ENCODE results near the gene NUDT7.

The NUDT7 gene

GRCh38 chr16:77680496-77680895 lies 41.8 kb upstream of the NUDT7 start:
- H3K4me3 ChIP-seq (ENCODE audit: low read depth, low read length): no peak overlapping the region
- no peak for TF ChIP-seq CTCF (IDR thresholded peaks at IDR 0.05; ENCODE audit: low read depth, low read length)
- in situ Hi-C loops (cut with HindIII; ENCODE audit: low sequenced_read_pairs): no loop called here
- no peak for DNase-seq (ENCODE audit: low read depth, low spot score)

- TF ChIP-seq CTCF (IDR thresholded peaks at IDR 0.05; ENCODE audit: low read depth, low read length): no peak
- H3K4me3 ChIP-seq (ENCODE audit: low read depth, low read length): no peak overlapping the region
- in situ Hi-C loops (cut with HindIII; ENCODE audit: low sequenced_read_pairs): no loop called here
- DNase-seq (ENCODE audit: low read depth, low spot score): no peak
Measured at GRCh38 chr16:77682586-77682985, 39.7 kb upstream of the NUDT7 start.

- no peak for TF ChIP-seq CTCF (IDR thresholded peaks at IDR 0.05; ENCODE audit: low read depth, low read length)
- no peak overlapping the region for H3K4me3 ChIP-seq (ENCODE audit: low read depth, low read length)
- no peak for DNase-seq (ENCODE audit: low read depth, low spot score)
- in situ Hi-C loops (cut with HindIII; ENCODE audit: low sequenced_read_pairs): no loop called here
Measured at GRCh38 chr16:77683397-77684180, 38.7 kb upstream of the NUDT7 start.

- no peak for TF ChIP-seq CTCF (IDR thresholded peaks at IDR 0.05; ENCODE audit: low read depth, low read length)
- no peak for DNase-seq (ENCODE audit: low read depth, low spot score)
- in situ Hi-C loops (cut with HindIII; ENCODE audit: low sequenced_read_pairs): no loop called here
- no peak overlapping the region for H3K4me3 ChIP-seq (ENCODE audit: low read depth, low read length)
Measured at GRCh38 chr16:77684181-77684526, 38.2 kb upstream of the NUDT7 start.

- no peak overlapping the region for H3K4me3 ChIP-seq (ENCODE audit: low read depth, low read length)
- in situ Hi-C loops (cut with HindIII; ENCODE audit: low sequenced_read_pairs): no loop called here
- DNase-seq (ENCODE audit: low read depth, low spot score): no peak
- no peak for TF ChIP-seq CTCF (IDR thresholded peaks at IDR 0.05; ENCODE audit: low read depth, low read length)
Measured at GRCh38 chr16:77686385-77686784, 35.9 kb upstream of the NUDT7 start.

- no peak overlapping the region for H3K4me3 ChIP-seq (ENCODE audit: low read depth, low read length)
- no peak for TF ChIP-seq CTCF (IDR thresholded peaks at IDR 0.05; ENCODE audit: low read depth, low read length)
- no peak for DNase-seq (ENCODE audit: low read depth, low spot score)
- in situ Hi-C loops (cut with HindIII; ENCODE audit: low sequenced_read_pairs): no loop called here
Measured at GRCh38 chr16:77689971-77690370, 32.3 kb upstream of the NUDT7 start.
